Pancreas (tissue), 10 donors: ENCODE measurements around the gene HOXA1. TPM values are rescaled to one million over a fixed set of nuclear protein-coding genes. Genes with fewer than 3 reads are reported as not detected.

Experiments
- ATAC-seq, 4 donors: fragments of 200-7000 bp; cut with Tn5 transposase; one replicate each; pipeline versions ENCODE4 v1.8.0 to v1.9.1; 2020; ENCODE audit warnings: mild to moderate bottlenecking in 4 of 4, moderate library complexity in 4 of 4
- DNase-seq, 6 donors: peaks; one replicate each; pipeline ENCODE4 v3.0.0-alpha.2; 2020
- FAIRE-seq: peaks from 2 replicates; lab custom pipeline; 2012; peaks lifted over from hg19 to GRCh38; lab: Jason Lieb, UNC
- H3K27ac ChIP-seq, 4 donors: fragments of 200-600 bp; sonication (generic); 1 replicate in 3 of 4; 2 replicates in 1 of 4; pipeline versions ENCODE4 v1.5.0 to v1.8.0; 2020
- H3K27me3 ChIP-seq, 4 donors: fragments of 200-600 bp; one replicate each; pipeline ENCODE4 v1.8.0; 2021
- H3K36me3 ChIP-seq, 3 donors: fragments of 200-600 bp; sonication (generic) in 1 of 3; one replicate each; pipeline versions ENCODE4 v1.5.0 to v1.8.0; 2020 to 2021
- H3K4me1 ChIP-seq, 3 donors: fragments of 200-600 bp; one replicate each; pipeline ENCODE4 v1.8.0; 2021
- H3K4me3 ChIP-seq, 4 donors: fragments of 200-600 bp; sonication (generic) in 2 of 4; one replicate each; pipeline versions ENCODE4 v1.5.0 to v1.8.0; 2020 to 2021
- H3K9me3 ChIP-seq, 4 donors: fragments of 200-600 bp; one replicate each; pipeline ENCODE4 v1.8.0; 2021
- WGBS, 2 donors: extraction: QIAGEN DNeasy Blood & Tissue Kit; methylation state at CpG; one replicate each; pipeline ENCODE4 v1.1.7; 2013; 5-methylcytosine and 5-hydroxymethylcytosine counted together
- intact Hi-C, 3 donors: fragments of 100-400 bp; cut with DNase I; formaldehyde crosslinking; loops; one replicate each; pipeline versions ENCODE4 v1.11.1 to v1.14.2; 2022
- polyA plus RNA-seq, 2 donors: library from polyadenylated mRNA; stranded (reverse); fragments of 200-250 nt; gene quantifications; one replicate each; pipeline ENCODE4 v1.2.3, GENCODE V29; 2013
- total RNA-seq, 6 donors: library from RNA; stranded (reverse); fragmentation: NEBNext Ultra II Directional in 4 of 6; extraction: Animal tissue kit (Norgen Biotek cat#: 25700) in 4 of 6; gene quantifications; one replicate each; pipeline versions ENCODE4 v1.2.1 to v1.2.4, GENCODE V29; 2021 to 2023
- TF ChIP-seq, protein P1 (sequence below), 4 donors: fragments of 200-600 bp; sonication (generic) in 3 of 4; IDR thresholded peaks; one replicate each; pipeline versions ENCODE4 v1.5.0 to v1.8.0; 2021; ENCODE audit warnings: antibody characterized with exemption in 4 of 4
- donor health status: healthy with polysubstance abuse.
- donor health status: DM: no; HTN: no; CAD: no; lungs with moderate emphysema.
- donor health status: DM: no; HTN: no; CAD: no.
- donor health status: control.
- donor health status: control.
- donor health status: Bipolar disorder and iron deficiency.
- donor health status: DM: yes; HTN: yes; CAD: no.
- donor health status: DM: no; HTN: no; CAD: no.
- donor health status: DM: no; HTN: no; CAD: no.
- donor health status: DM: yes; HTN: yes; CAD: no.

The HOXA1 gene
- total and polyA plus RNA-seq, 8 donors = 0.05 to 0.16 (median 0.12) TPM; not detected in 5

DNA sequence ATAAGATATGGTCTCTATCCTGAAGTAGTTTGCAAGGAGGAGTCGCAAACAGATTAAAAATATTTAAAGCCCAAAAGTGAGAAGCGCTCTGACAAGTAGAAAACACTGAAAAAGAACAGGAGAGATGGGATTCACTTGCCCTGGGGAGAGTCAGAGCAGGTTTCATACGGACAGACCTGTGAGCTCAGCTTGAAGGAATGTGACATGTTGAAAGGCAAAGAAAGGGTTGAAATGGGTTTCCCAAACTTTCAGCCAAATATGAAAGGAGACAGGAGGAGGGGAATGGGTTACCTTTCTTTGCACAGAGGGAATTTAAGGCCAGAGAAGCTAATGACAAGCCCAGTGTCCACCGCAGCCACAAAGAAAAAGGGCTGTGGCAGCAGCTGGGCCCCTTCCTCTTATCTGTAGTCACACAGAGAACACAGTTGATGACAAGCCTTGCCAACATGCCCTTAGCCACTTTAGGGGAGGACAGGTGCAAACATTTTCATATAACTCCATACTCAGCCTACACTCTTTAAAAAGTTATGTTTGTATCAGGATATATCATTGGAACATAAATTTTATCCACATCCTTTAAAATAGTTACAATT lies 14.9 kb downstream of the HOXA1 start:
- no peak for FAIRE-seq

GRCh38 chr7:27079234-27079975 lies 16.4 kb downstream of the HOXA1 start:
- TF ChIP-seq, protein P1, sequence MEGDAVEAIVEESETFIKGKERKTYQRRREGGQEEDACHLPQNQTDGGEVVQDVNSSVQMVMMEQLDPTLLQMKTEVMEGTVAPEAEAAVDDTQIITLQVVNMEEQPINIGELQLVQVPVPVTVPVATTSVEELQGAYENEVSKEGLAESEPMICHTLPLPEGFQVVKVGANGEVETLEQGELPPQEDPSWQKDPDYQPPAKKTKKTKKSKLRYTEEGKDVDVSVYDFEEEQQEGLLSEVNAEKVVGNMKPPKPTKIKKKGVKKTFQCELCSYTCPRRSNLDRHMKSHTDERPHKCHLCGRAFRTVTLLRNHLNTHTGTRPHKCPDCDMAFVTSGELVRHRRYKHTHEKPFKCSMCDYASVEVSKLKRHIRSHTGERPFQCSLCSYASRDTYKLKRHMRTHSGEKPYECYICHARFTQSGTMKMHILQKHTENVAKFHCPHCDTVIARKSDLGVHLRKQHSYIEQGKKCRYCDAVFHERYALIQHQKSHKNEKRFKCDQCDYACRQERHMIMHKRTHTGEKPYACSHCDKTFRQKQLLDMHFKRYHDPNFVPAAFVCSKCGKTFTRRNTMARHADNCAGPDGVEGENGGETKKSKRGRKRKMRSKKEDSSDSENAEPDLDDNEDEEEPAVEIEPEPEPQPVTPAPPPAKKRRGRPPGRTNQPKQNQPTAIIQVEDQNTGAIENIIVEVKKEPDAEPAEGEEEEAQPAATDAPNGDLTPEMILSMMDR (IDR thresholded peaks at IDR 0.05) = no peak
- H3K4me3 ChIP-seq = no peak overlapping the region
- no peak for ATAC-seq

More for the DNA sequence above, 14.9 kb downstream of the HOXA1 start:
- ATAC-seq (no peak), DNase-seq (no peak)
- no peaks in the 10 kb centered on the region for H3K36me3 ChIP-seq
- TF ChIP-seq, protein P1 (IDR thresholded peaks at IDR 0.05) = no peak
- WGBS, 2 donors = 62 to 70% methylated on average over 4 of the region's 4 CpGs
- H3K9me3 ChIP-seq = no peaks in the 10 kb centered on the region
- no peaks in the 10 kb centered on the region for H3K27me3 ChIP-seq
- H3K4me1 ChIP-seq = no peaks in the 10 kb centered on the region
- intact Hi-C loops = no loop called here
- H3K4me3 ChIP-seq = no peak overlapping the region
- no peak overlapping the region for H3K27ac ChIP-seq

DNA sequence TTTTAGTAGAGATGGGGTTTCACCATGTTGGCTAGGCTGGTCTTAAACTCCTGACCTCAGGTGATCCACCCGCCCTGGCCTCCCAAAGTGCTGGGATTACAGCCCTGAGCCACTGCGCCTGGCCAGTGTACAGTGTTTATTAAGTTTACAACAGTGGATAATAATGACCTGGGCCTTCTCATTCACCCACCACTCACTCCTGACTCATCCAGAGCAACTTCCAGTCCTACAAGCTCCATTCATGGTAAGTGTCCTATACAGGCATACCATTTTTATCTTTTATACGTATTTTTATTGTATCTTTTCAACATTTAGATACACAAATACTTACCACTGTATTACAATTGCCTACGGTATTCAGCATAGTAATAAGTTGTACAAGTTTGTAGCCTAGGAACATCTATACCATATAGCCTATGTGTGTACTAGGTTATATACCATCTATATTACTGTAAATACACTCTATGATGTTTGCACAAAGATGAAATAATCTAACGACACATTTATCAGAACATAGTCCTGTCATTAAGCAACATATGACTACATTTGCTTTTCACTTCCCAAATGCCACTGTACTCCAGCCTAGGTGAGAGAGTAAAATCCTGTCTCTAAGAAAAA lies 17.1 kb downstream of the HOXA1 start:
- TF ChIP-seq, protein P1 (IDR thresholded peaks at IDR 0.05) = no peak
- H3K27ac ChIP-seq = no peak overlapping the region
- H3K36me3 ChIP-seq = no peaks in the 10 kb centered on the region
- ATAC-seq (no peak), FAIRE-seq (no peak), DNase-seq (no peak)
- no peaks in the 10 kb centered on the region for H3K4me1 ChIP-seq
- no peak overlapping the region for H3K4me3 ChIP-seq
- 77 to 81% methylated on average over 5 of the region's 5 CpGs for WGBS, 2 donors
- intact Hi-C loops = no loop called here
- no peaks in the 10 kb centered on the region for H3K27me3 ChIP-seq
- no peaks in the 10 kb centered on the region for H3K9me3 ChIP-seq

More at GRCh38 chr7:27079234-27079975, 16.4 kb downstream of the HOXA1 start:
- Histone ChIP-seq H3K4me1 (no peaks in the 10 kb centered on the region), H3K9me3 (no peaks in the 10 kb centered on the region), H3K27me3 (no peaks in the 10 kb centered on the region), H3K36me3 (no peaks in the 10 kb centered on the region), H3K27ac (no peak overlapping the region)
- no peak for DNase-seq
- 89 to 93% methylated on average over 1 of the region's 1 CpG for WGBS, 2 donors
- FAIRE-seq = no peak
- intact Hi-C loops = no loop called here

GRCh38 chr7:27073076-27073475 lies 22.7 kb downstream of the HOXA1 start:
- Histone ChIP-seq H3K4me3 (no peak overlapping the region), H3K9me3 (no peaks in the 10 kb centered on the region), H3K4me1 (no peaks in the 10 kb centered on the region), H3K27me3 (peaks cover 0 to 6% (median 0%) of the 10 kb centered on the region in 4 donors), H3K36me3 (no peaks in the 10 kb centered on the region), H3K27ac (no peak overlapping the region)
- TF ChIP-seq, protein P1 (IDR thresholded peaks at IDR 0.05) = no peak
- intact Hi-C loops = no loop called here
- no peak for ATAC-seq
- FAIRE-seq = no peak
- no peak for DNase-seq
